ENCODE data around the gene BTBD1. TPM values are rescaled to one million over a fixed set of nuclear protein-coding genes. Genes with fewer than 3 reads are reported as not detected.

Gene BTBD1
- total and polyA plus RNA-seq, 2 experiments from 2014 or later, result 102 to 125 TPM

GRCh38 chr15:83112956-83113299, 45.9 kb upstream of the BTBD1 start:
- peaks cover 24% of the 10 kb centered on the region for H3K27me3 ChIP-seq
- H3K4me1 ChIP-seq (ENCODE audit: low read depth), result no peaks in the 10 kb centered on the region
- no peak for DNase-seq (ENCODE audit: low read depth in 1 of 2, low spot score in 1 of 2)
- no peaks in the 10 kb centered on the region for H3K36me3 ChIP-seq
- no peaks in the 10 kb centered on the region for H3K9me3 ChIP-seq (ENCODE audit: low read depth)
- H3K4me3 ChIP-seq, result no peak overlapping the region
- no peak overlapping the region for H3K27ac ChIP-seq
- TF ChIP-seq CTCF (IDR thresholded peaks at IDR 0.05; ENCODE audit: low read depth, low read length), result no peak

GRCh38 chr15:83112233-83112955, 45.3 kb upstream of the BTBD1 start:
- H3K27me3 ChIP-seq, result peaks cover 29% of the 10 kb centered on the region
- no peak overlapping the region for H3K4me3 ChIP-seq
- no peaks in the 10 kb centered on the region for H3K36me3 ChIP-seq
- no peaks in the 10 kb centered on the region for H3K4me1 ChIP-seq (ENCODE audit: low read depth)
- no peak for TF ChIP-seq CTCF (IDR thresholded peaks at IDR 0.05; ENCODE audit: low read depth, low read length)
- peak in 1 of 2 donors; percentile 53 for DNase-seq (ENCODE audit: low read depth in 1 of 2, low spot score in 1 of 2)
- no peaks in the 10 kb centered on the region for H3K9me3 ChIP-seq (ENCODE audit: low read depth)
- no peak overlapping the region for H3K27ac ChIP-seq

- Histone ChIP-seq H3K36me3 (no peaks in the 10 kb centered on the region), H3K27me3 (peaks cover 40% of the 10 kb centered on the region), H3K4me1 (ENCODE audit: low read depth) (no peaks in the 10 kb centered on the region), H3K9me3 (ENCODE audit: low read depth) (no peaks in the 10 kb centered on the region), H3K27ac (no peak overlapping the region), H3K4me3 (no peak overlapping the region)
- TF ChIP-seq CTCF (IDR thresholded peaks at IDR 0.05; ENCODE audit: low read depth, low read length), result no peak
- no peak for DNase-seq (ENCODE audit: low read depth in 1 of 2, low spot score in 1 of 2)
Observed at GRCh38 chr15:83111149-83111548, 44.1 kb upstream of the BTBD1 start.

GRCh38 chr15:83110381-83110780, 43.3 kb upstream of the BTBD1 start:
- Histone ChIP-seq H3K4me3 (no peak overlapping the region), H3K9me3 (ENCODE audit: low read depth) (no peaks in the 10 kb centered on the region), H3K4me1 (ENCODE audit: low read depth) (no peaks in the 10 kb centered on the region), H3K36me3 (no peaks in the 10 kb centered on the region), H3K27me3 (peaks cover 47% of the 10 kb centered on the region), H3K27ac (no peak overlapping the region)
- TF ChIP-seq CTCF (IDR thresholded peaks at IDR 0.05; ENCODE audit: low read depth, low read length), result no peak
- DNase-seq (ENCODE audit: low read depth in 1 of 2, low spot score in 1 of 2), result no peak

- H3K36me3 ChIP-seq, result no peaks in the 10 kb centered on the region
- TF ChIP-seq CTCF (IDR thresholded peaks at IDR 0.05; ENCODE audit: low read depth, low read length), result no peak
- no peak overlapping the region for H3K27ac ChIP-seq
- no peak for DNase-seq (ENCODE audit: low read depth in 1 of 2, low spot score in 1 of 2)
- no peak overlapping the region for H3K4me3 ChIP-seq
- peaks cover 51% of the 10 kb centered on the region for H3K27me3 ChIP-seq
- no peaks in the 10 kb centered on the region for H3K9me3 ChIP-seq (ENCODE audit: low read depth)
- H3K4me1 ChIP-seq (ENCODE audit: low read depth), result no peaks in the 10 kb centered on the region
Observed at GRCh38 chr15:83109532-83109931, 42.5 kb upstream of the BTBD1 start.

Measured in cardiac muscle cell (in vitro differentiated cells and primary cell).